ENCODE measurements around the gene FRMD6. TPM values are rescaled to one million over a fixed set of nuclear protein-coding genes. Genes with fewer than 3 reads are reported as not detected.

Gene FRMD6
- total and polyA plus RNA-seq, 2 experiments from 2014 or later, result 5.4 to 18.7 TPM

GRCh38 chr14:51716610-51717009 lies 64.9 kb downstream of the FRMD6 start:
- no peak overlapping the region for H2AFZ ChIP-seq
- H3K4me3 Mint-ChIP-seq, result no peak overlapping the region
- no peak for ATAC-seq
- H3K4me1 Mint-ChIP-seq, result peaks cover 34% of the 10 kb centered on the region
- no peak overlapping the region for H3K4me2 ChIP-seq
- no peaks in the 10 kb centered on the region for H4K20me1 ChIP-seq (replicated peaks; ENCODE audit: insufficient read depth)
- no peaks in the 10 kb centered on the region for H3K36me3 ChIP-seq (ENCODE audit: insufficient read depth)
- no peak overlapping the region for H3K4me3 ChIP-seq
- no peaks in the 10 kb centered on the region for H3K9me2 ChIP-seq (ENCODE audit: insufficient read depth)
- no peak for DNase-seq (ENCODE audit: low spot score)
- peaks cover 4% of the 10 kb centered on the region for H3K27me3 Mint-ChIP-seq (ENCODE audit: insufficient read depth, low read depth, poor library complexity)
- H3K79me2 ChIP-seq (replicated peaks; ENCODE audit: insufficient read depth), result no peaks in the 10 kb centered on the region
- no peaks in the 10 kb centered on the region for H3K9me3 Mint-ChIP-seq
- H3K27me3 ChIP-seq (ENCODE audit: insufficient read depth), result no peaks in the 10 kb centered on the region
- no peak for TF ChIP-seq JUNB (IDR thresholded peaks at IDR 0.05; ENCODE audit: unreplicated experiment)
- TF ChIP-seq CTCF (conservative IDR thresholded peaks at IDR 0.05; ENCODE audit: low read depth in 2 of 2), result no peak
- no peak for TF ChIP-seq CREB1 (CRISPR knock-in tag; IDR thresholded peaks at IDR 0.05; ENCODE audit: low read depth)
- H3K36me3 Mint-ChIP-seq (ENCODE audit: low read depth), result peaks cover 9% of the 10 kb centered on the region; the same call in 2 of the 3 replicates
- peak overlapping the region; percentile 26 for H3K27ac Mint-ChIP-seq
- no peak overlapping the region for H3K27ac ChIP-seq (ENCODE audit: low read depth)
- no peaks in the 10 kb centered on the region for H3F3A ChIP-seq (replicated peaks; ENCODE audit: low read depth)
- H3K4me1 ChIP-seq (ENCODE audit: insufficient read depth), result peaks cover 41% of the 10 kb centered on the region

GRCh38 chr14:51717766-51718165 lies 66.1 kb downstream of the FRMD6 start:
- H3K36me3 Mint-ChIP-seq (ENCODE audit: low read depth), result peaks cover 11% of the 10 kb centered on the region; the same call in 2 of the 3 replicates
- no peak overlapping the region; the same call in 1 of the 2 replicates for H3K27ac Mint-ChIP-seq
- TF ChIP-seq EZH2 (IDR thresholded peaks at IDR 0.05; ENCODE audit: low read depth, unreplicated experiment) (no peak), STAT1 (IDR thresholded peaks at IDR 0.05; ENCODE audit: unreplicated experiment) (no peak), CTCF (conservative IDR thresholded peaks at IDR 0.05; ENCODE audit: low read depth in 2 of 2) (no peak), ZNF331 (CRISPR knock-in tag; IDR thresholded peaks at IDR 0.05; ENCODE audit: low read depth) (no peak), POLR2AphosphoS5 (IDR thresholded peaks at IDR 0.05; ENCODE audit: low read depth) (no peak), JUNB (IDR thresholded peaks at IDR 0.05; ENCODE audit: unreplicated experiment) (no peak)
- TF ChIP-seq, protein P1, sequence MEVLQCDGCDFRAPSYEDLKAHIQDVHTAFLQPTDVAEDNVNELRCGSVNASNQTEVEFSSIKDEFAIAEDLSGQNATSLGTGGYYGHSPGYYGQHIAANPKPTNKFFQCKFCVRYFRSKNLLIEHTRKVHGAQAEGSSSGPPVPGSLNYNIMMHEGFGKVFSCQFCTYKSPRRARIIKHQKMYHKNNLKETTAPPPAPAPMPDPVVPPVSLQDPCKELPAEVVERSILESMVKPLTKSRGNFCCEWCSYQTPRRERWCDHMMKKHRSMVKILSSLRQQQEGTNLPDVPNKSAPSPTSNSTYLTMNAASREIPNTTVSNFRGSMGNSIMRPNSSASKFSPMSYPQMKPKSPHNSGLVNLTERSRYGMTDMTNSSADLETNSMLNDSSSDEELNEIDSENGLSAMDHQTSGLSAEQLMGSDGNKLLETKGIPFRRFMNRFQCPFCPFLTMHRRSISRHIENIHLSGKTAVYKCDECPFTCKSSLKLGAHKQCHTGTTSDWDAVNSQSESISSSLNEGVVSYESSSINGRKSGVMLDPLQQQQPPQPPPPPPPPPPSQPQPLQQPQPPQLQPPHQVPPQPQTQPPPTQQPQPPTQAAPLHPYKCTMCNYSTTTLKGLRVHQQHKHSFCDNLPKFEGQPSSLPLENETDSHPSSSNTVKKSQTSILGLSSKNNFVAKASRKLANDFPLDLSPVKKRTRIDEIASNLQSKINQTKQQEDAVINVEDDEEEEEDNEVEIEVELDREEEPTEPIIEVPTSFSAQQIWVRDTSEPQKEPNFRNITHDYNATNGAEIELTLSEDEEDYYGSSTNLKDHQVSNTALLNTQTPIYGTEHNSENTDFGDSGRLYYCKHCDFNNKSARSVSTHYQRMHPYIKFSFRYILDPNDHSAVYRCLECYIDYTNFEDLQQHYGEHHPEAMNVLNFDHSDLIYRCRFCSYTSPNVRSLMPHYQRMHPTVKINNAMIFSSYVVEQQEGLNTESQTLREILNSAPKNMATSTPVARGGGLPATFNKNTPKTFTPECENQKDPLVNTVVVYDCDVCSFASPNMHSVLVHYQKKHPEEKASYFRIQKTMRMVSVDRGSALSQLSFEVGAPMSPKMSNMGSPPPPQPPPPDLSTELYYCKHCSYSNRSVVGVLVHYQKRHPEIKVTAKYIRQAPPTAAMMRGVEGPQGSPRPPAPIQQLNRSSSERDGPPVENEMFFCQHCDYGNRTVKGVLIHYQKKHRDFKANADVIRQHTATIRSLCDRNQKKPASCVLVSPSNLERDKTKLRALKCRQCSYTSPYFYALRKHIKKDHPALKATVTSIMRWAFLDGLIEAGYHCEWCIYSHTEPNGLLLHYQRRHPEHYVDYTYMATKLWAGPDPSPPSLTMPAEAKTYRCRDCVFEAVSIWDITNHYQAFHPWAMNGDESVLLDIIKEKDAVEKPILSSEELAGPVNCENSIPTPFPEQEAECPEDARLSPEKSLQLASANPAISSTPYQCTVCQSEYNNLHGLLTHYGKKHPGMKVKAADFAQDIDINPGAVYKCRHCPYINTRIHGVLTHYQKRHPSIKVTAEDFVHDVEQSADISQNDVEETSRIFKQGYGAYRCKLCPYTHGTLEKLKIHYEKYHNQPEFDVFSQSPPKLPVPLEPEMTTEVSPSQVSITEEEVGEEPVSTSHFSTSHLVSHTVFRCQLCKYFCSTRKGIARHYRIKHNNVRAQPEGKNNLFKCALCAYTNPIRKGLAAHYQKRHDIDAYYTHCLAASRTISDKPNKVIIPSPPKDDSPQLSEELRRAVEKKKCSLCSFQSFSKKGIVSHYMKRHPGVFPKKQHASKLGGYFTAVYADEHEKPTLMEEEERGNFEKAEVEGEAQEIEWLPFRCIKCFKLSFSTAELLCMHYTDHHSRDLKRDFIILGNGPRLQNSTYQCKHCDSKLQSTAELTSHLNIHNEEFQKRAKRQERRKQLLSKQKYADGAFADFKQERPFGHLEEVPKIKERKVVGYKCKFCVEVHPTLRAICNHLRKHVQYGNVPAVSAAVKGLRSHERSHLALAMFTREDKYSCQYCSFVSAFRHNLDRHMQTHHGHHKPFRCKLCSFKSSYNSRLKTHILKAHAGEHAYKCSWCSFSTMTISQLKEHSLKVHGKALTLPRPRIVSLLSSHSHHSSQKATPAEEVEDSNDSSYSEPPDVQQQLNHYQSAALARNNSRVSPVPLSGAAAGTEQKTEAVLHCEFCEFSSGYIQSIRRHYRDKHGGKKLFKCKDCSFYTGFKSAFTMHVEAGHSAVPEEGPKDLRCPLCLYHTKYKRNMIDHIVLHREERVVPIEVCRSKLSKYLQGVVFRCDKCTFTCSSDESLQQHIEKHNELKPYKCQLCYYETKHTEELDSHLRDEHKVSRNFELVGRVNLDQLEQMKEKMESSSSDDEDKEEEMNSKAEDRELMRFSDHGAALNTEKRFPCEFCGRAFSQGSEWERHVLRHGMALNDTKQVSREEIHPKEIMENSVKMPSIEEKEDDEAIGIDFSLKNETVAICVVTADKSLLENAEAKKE (CRISPR knock-in tag; IDR thresholded peaks at IDR 0.05), result no peak

More at GRCh38 chr14:51717766-51718165, 66.1 kb downstream of the FRMD6 start:
- H3K27me3 ChIP-seq (ENCODE audit: insufficient read depth), result no peaks in the 10 kb centered on the region
- DNase-seq (ENCODE audit: low spot score), result no peak
- ATAC-seq, result no peak
- H4K20me1 ChIP-seq (replicated peaks; ENCODE audit: insufficient read depth), result no peaks in the 10 kb centered on the region
- H3K27me3 Mint-ChIP-seq (ENCODE audit: insufficient read depth, low read depth, poor library complexity), result peaks cover 4% of the 10 kb centered on the region
- peak overlapping the region; percentile 3; the same call in 1 of the 2 replicates for H3K4me2 ChIP-seq
- no peak overlapping the region for H3K27ac ChIP-seq (ENCODE audit: low read depth)
- no peaks in the 10 kb centered on the region for H3F3A ChIP-seq (replicated peaks; ENCODE audit: low read depth)
- H3K4me3 Mint-ChIP-seq, result no peak overlapping the region
- no peaks in the 10 kb centered on the region for H3K79me2 ChIP-seq (replicated peaks; ENCODE audit: insufficient read depth)
- H3K9me2 ChIP-seq (ENCODE audit: insufficient read depth), result no peaks in the 10 kb centered on the region
- H2AFZ ChIP-seq, result no peak overlapping the region
- H3K36me3 ChIP-seq (ENCODE audit: insufficient read depth), result peaks cover under 1% of the 10 kb centered on the region; the same call in 1 of the 2 replicates
- peaks cover 41% of the 10 kb centered on the region for H3K4me1 ChIP-seq (ENCODE audit: insufficient read depth)
- no peak overlapping the region for H3K4me3 ChIP-seq
- H3K4me1 Mint-ChIP-seq, result peaks cover 34% of the 10 kb centered on the region
- H3K9me3 Mint-ChIP-seq, result no peaks in the 10 kb centered on the region
